ENCODE results near the gene SND1.

DNA sequence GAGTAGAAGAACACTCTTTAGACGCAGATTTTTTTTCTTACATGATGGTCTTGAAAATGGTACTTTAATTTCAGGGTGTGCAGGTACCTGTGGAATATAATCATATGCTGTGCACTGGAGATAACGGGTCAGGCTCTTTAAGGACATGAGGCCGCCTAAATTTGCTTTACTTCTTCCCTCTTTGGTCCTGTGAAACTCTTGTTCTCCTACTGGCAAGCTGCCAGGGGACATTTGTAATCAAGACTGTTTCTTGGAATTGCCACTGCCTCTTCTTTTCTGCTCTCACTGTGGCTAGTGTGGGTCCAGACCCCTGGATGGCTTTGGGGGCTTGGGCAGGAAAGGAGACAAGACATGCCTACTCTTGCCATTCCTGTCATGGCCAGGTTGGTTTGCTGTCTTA, 146.0 kb downstream of the SND1 start:
- TF ChIP-seq CTCF (conservative IDR thresholded peaks at IDR 0.05 in 1 of 2, IDR thresholded peaks at IDR 0.05 in 1 of 2; ENCODE audit: low read depth in 1 of 2, low read length in 2 of 2) (no peak), EZH2 (IDR thresholded peaks at IDR 0.05; ENCODE audit: low read length, missing control alignments) (no peak)
